HEK293T (cell line): ENCODE data around the gene TMTC4.

Experiments used
- ELF4 ChIP-seq: fragments of 450-650 bp; IDR thresholded peaks from 2 replicates; pipeline ENCODE4 v1.6.1; 2017; ENCODE audit warnings: antibody characterized with exemption
- FOXK2 ChIP-seq: fragments of 450-650 bp; IDR thresholded peaks from 2 replicates; pipeline ENCODE4 v1.6.1; 2016; ENCODE audit warnings: mild to moderate bottlenecking
- SUZ12 ChIP-seq: fragments of 450-650 bp; IDR thresholded peaks from 2 replicates; pipeline ENCODE4 v1.6.1; 2016; ENCODE audit warnings: mild to moderate bottlenecking

GRCh38 chr13:100566543-100566942 lies 108.1 kb downstream of the TMTC4 start:
- TF ChIP-seq FOXK2: no peak
- no peak for TF ChIP-seq SUZ12
- TF ChIP-seq ELF4: no peak
